NCI-H1417 (cell line): ENCODE measurements around the gene RMND5B.
"Not testable (repeated sequence)": the region's sequence is repeated elsewhere in the genome, so short reads cannot be mapped to it uniquely, and the experiment has no call there.

Experiments used
- DNase-seq, 3 experiments: peaks; one replicate each; lab custom pipeline; 2025; lab: John Stamatoyannopoulos, UW

RMND5B gene, protein sequence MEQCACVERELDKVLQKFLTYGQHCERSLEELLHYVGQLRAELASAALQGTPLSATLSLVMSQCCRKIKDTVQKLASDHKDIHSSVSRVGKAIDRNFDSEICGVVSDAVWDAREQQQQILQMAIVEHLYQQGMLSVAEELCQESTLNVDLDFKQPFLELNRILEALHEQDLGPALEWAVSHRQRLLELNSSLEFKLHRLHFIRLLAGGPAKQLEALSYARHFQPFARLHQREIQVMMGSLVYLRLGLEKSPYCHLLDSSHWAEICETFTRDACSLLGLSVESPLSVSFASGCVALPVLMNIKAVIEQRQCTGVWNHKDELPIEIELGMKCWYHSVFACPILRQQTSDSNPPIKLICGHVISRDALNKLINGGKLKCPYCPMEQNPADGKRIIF

DNA sequence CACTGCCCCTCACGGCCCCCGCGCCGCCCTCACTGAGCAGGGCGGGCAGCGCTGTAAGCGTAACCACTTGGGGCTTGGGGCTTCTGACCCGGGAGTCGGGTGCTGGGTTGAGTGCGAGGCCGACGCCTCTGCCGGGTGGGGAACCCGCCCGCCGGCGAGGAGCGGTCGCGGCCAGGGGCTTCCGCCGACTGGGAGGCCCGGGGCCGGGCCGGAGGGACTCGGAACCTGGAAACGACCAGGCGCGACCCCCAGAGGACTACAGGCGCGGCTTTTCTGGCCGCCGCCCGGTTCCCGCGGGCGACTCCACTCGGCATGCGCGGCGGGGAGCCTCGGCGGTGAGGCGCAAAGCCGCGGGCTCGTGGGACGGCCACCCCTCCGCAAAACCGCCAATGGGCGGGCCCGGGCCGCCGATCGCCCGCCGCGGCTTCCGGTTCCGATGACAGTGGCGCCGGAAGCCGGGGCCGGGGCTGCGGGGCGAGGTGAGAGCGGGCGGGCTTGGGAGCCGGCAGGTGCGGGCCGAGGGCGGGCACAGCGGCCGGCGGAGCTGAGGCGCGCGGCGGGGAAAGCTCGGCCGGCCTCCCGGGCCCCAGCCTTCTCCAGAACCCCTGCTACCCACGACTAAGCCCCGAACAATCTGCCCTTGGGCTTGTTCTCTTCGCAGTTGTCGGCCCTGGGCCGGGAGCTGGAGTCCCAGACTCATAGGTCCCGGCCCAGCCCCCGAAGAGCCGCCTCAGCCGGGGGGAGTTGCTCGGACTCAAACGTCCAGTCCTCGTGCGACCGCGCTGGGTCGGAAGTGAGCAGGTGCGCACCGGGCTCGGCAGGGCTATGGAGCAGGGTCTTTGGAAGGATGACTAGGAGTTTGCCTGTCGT, at the start of gene RMND5B:
Gene RMND5B (plus strand): TSS at position 439 of the 870 bp plus-strand sequence. CDS start 7,106 bp downstream, outside the sequence.
- DNase-seq: peak; percentile 82 to 93 (median 91)

DNA sequence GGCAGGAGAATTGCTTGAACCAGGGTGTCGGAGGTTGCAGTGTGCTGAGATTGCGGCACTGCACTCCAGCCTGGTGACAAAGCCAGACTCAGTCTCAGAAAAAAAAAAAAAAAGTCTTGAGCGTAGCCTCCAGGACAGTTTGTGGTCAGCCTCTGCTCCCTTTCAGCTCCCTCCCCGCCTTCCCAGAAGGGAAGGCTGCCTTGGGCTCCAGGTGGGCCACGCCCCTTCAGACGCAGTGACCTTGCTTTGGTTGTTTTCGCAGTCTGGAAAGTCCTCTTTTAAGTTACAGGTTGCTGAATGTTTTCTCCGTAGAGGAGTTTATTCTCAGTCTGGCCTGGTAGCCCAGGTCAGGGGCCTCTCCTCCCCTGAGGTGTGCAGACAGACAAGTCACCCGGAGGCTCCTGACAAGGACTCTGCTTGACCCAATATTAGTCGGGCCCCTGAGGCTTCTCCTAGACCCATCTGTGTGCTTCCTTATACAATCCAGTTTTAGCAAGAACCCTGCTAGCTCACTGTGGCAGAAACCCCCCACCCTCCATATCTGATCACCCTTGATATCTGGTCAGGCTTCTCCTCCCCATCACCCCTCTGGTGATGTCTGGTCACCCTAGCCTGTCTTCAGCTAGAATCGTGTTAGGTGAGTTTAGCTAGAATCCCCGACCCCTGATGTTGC, 49.1 kb upstream of the RMND5B start:
- no peak for DNase-seq

DNA sequence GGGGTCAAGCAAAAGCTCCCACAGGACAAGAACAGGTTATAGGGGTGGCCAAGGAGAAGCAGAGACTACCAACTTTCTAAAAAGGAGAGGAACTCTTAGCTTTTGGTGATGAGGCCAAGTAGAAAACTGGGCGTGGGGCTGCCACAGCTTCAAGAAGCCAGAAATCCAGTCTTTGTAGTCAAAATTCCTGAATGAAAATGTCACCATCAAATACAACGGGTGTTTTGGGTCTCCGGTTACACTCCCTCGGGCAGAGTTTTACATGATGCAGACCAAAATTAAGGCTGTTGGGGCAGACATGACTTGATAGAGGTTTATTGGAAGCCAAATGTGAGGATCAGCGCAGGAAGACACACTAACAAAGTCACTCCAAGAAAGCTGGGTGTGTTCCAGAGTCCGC, 46.9 kb upstream of the RMND5B start:
- DNase-seq: no peak

DNA sequence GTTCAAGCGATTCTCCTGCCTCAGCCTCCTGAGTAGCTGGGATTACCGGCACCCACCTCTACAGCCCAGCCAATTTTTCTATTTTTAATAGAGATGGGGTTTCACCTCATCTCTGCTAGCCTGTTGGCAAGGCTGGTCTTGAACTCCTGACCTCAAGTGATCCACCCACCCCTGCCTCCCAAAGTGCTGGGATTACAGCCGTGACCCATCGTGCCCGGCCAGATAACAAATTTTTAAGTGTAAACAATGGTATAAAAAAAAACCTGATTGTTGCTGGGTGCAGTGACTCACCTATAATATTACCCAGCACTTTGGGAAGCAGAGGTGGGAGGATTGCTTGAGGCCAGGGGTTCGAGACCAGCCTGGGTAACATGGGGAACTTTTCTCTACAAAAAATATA, 45.5 kb upstream of the RMND5B start:
- DNase-seq: no peak

DNA sequence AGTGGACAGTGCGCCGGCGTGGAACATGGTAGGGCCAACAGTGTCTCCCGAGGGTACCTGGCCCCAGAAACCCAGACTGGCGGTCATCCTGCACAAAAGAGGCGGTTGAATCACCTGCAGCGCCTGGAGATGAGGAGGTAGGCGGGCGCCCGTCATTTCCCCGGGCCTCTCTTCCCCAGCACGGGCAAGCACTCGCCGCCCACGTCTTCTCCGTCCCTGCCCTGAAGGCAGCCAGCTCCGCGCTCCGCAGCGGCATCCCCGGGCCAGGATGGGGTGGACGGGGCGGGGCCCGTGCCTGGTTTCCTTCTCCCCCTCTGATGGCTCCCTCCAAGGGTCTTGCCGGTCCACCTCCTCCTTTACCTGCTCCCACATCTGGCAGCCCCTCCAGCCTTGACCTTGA, 44.5 kb upstream of the RMND5B start:
- no peak for DNase-seq

DNA sequence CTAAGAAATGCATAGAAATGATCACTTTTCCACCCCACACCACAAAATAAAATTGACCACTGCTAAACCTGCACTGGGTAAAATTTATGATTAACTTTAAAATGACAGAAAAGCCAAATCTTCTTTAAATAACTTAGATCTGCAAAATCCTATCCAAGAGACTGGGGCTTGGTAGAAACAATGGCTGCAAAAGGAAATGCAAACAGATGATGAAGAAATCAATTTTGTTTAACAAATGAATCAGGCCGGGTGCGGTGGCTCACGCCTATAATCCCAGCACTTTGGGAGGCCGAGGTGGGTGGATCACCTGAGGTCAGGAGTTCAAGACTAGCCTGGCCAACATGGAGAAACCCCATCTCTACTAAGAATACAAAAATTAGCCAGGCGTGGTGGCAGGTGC, 43.6 kb upstream of the RMND5B start:
- not testable (repeated sequence) for DNase-seq

DNA sequence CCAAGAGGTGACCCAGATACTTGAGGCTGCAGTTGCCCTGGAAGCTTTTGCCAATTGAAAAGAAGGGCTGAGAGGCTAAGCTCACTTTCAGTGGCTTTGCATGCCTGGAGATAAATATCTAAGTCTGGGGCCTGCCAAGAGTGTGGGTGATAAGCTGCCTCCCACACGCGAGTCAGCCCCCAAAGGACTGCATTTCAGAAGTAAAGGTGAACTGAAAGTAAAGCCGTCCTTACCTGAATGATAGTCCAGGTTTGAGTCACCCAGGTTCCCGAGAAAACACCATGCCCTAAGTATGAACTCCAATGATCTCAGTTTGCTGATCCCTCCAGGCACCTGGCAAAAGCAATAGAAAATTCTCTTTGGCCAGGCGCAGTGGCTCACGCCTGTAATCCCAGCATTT, 40.0 kb upstream of the RMND5B start:
- DNase-seq: no peak

DNA sequence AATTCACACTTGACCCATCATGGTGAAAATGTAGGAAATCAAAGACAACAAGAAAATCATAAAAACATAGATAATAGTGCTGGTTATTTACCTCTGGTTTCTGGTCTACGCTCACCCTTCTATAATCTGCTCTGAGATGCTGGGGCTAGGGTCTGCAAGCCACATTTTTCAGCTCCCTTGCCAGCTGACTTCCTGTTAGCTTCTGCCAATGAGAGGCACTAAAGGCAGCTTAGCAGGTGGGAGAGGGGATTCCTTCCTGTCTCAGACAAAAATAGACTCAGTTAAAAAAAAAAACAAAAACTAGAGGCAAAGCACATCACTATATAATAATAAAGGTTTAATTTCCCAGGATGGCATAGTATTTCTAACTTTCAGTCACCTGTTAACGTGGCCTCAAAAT, 37.7 kb upstream of the RMND5B start:
- DNase-seq: no peak

DNA sequence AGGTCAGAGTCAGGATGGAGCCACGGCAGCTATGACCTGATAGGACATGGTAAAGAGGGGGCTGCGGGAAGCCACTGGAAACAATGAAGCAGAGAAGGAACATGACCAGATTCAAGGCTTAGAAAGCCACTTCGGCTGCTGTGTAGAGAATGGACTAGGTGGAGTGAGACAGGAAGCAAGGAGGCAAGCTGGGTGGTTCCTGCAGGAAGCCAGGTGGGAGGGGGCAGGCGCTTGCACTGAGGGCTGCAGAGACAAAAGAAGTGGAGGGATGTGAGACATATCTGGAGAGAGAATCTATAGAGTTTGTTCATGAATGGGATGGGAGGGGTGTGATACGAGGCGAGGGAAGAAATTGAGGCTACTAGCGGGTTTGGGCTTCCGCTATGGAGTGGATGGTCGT, 36.5 kb upstream of the RMND5B start:
- DNase-seq: no peak

DNA sequence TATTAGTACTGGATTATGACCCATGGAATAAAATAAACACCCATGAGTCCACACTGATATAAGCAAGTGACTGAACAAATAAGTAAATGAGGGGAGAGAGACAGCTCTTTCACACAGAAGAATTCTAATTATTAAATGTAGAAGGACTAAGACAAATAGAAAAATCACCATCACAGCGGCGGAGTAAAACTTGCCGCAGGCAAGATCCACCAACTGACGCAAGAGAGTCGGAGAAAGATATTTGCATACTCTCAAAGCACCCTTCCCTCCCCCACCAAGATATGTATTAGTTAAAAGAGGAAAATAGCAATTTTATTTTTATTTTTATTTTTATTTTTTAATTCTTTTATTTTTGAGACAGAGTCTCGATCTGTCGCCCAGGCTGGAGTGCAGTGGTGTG, 32.1 kb upstream of the RMND5B start:
- DNase-seq: no peak

DNA sequence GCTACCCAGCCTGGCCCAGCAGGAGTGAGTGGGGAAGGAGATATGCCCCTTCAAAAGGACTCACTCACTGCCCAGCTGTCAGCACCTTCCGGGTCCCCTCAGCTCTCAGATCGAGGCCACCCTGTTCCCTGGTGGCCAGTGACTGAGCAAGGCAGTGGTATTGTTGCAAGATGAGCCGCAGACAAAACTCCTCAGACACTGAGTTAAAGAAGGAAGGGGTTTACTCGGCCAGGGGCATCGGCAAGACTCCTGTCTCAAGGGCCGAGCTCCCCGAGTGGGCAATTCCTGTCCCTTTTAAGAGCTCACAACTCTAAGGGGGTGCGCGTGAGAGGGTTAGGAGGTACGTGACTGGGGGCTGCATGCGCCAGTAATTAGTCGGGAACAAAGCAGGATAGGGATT, 27.2 kb upstream of the RMND5B start:
- no peak for DNase-seq

DNA sequence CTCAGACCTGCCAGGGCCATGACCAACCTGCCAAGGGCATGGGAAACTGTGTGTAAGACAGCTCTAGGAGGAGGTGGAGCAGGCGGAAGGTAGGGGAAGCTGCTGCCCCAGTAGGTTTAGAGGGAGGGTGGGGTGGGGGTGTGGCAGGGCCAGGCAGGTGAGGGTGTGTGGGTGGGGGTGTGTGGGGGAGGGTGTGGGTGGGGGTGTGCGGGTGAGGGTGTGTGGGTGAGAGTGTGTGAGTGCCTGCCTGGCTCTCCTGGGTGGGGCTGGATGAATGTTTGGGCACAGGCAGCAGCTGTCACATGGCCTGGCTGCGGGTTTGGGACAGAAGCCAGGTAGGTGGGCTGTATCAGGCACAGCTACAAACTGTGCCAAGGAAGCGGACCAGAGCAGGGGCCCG, 26.3 kb upstream of the RMND5B start:
- DNase-seq: no peak

DNA sequence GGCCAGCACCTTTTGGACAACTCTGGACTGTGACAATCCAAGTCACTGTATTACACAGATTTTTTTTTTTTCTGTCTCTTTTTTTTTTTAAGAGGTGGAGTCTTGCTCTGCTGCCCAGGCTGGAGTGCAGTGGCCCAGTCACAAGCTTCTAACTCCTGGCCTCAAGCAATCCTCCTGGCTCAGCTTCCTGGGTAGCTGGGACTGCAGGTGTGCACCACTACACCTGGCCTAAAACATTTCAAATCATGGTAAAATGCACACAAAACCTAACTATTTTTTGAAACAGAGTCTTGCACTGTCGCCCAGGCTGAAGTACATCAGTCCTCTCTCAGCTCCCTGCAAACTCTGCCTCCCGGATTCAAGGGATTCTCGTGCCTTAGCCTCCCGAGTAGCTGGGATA, 24.7 kb upstream of the RMND5B start:
- DNase-seq: no peak

DNA sequence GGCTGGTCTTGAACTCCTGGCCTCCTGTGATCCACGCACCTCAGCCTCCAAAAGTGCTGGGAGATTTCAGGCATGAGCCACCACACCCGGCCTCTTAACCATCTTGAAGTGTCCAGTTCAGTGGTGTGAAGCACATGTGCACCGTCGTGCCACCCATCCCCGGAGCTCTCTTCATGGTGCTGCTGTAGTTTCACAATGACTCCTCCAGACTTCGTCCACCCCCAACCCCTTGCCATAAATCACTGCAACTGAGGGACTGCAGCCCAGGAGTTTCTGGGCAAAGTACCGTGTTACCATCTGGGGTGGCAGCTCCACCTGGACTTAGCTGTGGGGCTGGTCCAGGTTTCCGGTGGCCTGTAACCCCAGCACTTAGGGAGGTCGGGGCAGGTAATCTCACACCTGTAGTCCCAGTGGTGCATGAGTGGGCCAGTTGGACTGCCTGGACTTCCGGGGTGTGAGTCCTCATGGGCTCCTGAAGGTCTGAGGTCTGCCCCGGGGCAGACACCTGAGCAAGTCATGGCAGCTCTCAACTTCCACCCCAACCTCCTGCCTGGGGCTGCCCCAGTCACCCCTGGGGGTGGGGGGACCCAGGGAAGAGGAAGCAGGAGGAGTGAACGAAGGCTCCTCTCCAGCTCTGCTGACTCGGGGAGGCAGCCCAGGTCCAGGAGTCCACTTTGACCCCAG, 24.1 kb upstream of the RMND5B start:
- no peak for DNase-seq

DNA sequence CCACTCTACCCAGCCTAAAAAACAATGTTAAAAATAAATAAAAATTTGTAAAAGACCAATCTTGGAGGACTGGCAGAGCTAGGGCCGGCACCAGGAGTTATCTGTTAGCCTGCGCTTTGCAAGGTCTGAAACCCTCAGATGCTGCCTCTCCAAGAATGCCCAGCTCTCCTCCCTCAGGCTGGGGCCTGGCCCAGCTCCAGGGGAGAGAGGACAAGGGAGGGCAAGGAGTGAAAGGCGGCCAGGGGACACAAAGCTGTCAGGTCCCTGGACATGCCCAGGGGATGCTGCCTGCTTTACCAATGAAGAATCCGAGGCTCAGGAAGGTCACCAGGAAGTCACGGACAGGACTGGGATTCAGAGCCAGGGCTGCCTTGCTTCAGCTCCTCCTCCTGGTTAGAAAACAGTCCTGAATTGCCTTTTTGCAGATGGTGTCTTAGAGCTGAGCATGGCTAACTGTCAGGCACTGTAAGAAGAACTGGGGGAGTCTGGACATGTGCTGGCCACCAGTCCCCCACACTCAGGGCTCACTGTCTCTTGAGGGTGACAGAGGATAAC, 23.0 kb upstream of the RMND5B start:
- no peak for DNase-seq

DNA sequence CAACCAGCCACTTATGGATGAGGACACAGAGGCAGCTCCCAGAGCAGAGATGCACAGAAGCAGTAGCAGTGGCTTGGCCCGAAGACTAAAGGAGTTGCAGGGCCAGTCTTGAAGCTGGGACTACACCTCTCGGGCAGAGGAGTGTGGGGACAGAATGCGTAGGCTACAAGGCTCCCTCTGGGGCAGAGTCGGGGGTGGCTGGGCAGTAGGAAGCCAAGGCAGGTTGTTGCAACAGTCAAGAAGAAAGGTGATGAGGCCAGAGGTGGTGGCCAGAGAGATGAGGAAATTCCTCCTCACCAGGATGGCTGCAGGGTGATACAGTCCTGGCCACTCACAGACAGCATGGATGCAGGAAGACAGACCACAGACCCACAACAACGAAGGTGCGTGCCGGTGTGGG, 22.4 kb upstream of the RMND5B start:
- no peak for DNase-seq

DNA sequence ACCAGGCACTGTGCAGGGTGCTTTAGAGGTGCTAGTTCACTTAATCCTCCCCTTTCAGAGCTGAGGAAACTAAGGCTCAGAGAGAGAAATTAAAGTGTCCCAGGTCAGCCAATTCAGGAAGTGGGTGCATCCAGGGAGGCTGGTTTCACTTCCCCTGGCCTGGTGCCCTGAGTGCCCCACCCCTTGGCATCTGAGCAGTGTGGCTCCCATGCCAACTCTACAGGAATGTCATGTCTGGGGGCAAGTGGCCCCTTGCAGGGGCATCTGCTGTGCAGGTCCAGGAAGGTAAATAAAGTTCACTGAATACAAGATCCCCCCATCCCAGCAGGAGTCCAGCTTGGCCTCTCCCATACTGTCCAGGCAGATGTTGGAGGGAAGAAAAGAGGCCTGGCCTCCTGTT, 21.8 kb upstream of the RMND5B start:
- DNase-seq: no peak

DNA sequence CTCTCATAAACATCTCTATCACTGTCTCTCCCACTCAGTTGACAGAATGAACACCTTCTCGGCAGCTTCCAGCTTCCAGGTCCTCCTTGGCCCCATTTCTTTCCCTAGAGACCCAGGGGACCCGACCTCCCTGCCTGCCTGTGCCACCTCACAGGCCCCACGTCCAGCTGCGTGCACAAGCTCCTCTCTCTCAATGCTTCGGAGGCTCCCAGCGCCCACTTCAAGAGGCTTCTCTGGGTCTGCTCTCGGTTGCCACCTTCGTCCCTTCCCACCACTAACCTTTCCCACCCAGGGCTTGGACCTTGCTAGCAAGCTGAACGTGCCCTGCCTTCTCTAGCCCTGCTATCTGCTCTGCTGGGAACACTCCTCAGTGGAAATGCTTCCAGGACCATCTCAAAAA, 20.3 kb upstream of the RMND5B start:
- no peak for DNase-seq

DNA sequence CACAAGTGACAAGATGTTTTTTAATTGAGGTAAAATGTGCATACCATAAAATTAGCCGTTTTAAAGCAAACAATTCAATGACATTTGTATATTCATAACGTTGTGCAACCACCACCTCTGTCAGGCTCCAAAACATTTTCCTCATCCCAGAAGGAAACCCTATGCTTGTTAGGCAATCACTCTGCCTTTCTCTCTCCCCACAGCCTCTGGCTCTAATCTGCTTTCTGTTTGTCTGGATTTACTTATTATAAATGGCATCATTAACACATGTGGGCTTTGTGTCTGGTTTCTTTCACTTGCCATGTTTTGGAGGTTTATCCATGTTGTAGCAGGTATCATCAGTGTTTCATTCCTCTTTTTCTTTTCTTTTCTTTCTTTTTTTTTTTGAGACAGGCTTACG, 18.9 kb upstream of the RMND5B start:
- no peak for DNase-seq

DNA sequence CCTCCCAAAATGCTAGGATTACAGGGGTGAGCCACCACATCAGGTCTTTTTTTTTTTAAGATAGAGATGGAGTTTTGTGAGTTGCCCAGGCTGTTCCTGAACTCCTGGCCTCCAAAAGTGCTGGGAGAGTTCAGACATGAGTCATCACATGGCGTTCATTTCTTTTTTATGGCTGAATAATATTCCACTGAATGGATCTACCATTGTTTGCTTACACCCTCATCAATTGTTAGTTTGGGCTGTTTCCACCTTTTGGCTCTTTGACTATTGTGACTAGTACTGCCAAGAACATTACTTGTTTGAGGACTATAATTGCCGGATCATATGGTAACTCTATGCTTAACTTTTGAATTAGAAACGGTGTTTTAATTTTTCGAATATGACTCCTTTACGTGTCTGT, 18.3 kb upstream of the RMND5B start:
- DNase-seq: no peak

DNA sequence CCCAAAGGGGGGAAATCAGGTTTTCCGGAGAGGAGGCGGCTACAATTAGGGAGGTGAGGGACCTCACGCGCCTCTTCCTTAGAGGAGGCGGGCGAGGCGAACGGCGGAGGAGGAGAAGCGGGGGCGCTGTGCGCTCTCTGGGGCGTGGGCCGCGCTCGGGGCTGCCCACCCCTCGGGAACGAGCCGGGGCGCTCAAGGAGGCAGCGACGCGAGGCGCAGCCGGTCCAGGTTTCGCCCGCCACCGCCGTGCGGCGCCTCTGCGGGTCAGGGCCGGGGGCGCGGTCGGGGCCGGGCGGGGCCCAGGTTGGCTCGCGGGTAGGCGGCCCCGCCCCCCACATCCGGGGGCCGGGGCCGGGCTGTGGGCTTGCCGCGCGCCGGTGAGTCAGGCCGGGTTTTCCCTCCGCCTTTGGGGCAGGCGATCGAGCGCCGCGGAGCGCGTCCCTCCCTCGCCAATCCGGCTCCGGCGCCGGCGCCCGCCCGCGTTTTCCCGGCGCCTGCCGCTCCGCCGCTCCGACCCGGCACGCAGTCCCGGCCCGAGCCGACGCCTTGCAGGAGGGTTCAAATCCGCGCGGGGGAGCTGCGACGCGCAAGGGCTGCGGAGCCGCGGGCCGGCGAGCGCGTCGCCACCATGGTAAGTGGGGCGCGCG, 17.6 kb upstream of the RMND5B start, which contains the start of gene N4BP3:
Gene N4BP3 (plus strand): TSS at position 392 of the 647 bp plus-strand sequence. CDS start 6,052 bp downstream, outside the sequence.
- DNase-seq: peak; percentile 63 to 78 (median 75)
